ENCODE measurements around the gene SEL1L3. TPM values are rescaled to one million over a fixed set of nuclear protein-coding genes. Genes with fewer than 3 reads are reported as not detected.

Gene SEL1L3
- polyA plus RNA-seq, 1 of the 3 experiments (the other 2 are of a cell fraction): 2.2 TPM

DNA sequence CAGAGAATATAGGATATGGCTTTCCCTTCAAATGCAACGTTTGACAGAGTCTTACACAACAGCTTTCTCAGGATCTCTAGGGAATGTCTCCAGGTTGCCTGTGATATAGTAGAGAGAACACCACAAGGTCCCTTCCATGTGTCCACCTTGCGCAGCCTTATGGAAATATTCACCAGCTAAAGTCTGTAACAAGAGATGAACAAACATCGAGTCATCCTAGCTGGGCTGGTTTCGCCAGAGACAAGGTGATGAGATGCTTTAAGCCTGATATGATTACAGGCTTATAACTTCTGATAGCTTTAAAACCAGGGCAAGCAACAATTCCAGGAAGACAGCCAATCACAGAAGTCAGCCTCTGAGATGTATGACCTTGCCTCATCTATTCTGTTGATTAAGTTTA, 83.8 kb downstream of the SEL1L3 start:
- TF ChIP-seq FOSL2 (IDR thresholded peaks at IDR 0.05; ENCODE audit: borderline replicate concordance, low read depth) (no peak), JUND (IDR thresholded peaks at IDR 0.05) (no peak), EZH2phosphoT487 (IDR thresholded peaks at IDR 0.05; ENCODE audit: borderline replicate concordance, low read depth) (no peak), NRF1 (IDR thresholded peaks at IDR 0.05; ENCODE audit: low read depth, low read length) (no peak), GATA2 (CRISPR knock-in tag; IDR thresholded peaks at IDR 0.05) (no peak), MEF2A (IDR thresholded peaks at IDR 0.05; ENCODE audit: borderline replicate concordance, low read depth) (no peak), TAF1 (IDR thresholded peaks at IDR 0.05; ENCODE audit: borderline replicate concordance, low read depth, low read length) (no peak), FOXJ3 (CRISPR knock-in tag; IDR thresholded peaks at IDR 0.05) (no peak), RFX5 (IDR thresholded peaks at IDR 0.05; ENCODE audit: low read length) (no peak)
- TF ChIP-seq, protein P1, sequence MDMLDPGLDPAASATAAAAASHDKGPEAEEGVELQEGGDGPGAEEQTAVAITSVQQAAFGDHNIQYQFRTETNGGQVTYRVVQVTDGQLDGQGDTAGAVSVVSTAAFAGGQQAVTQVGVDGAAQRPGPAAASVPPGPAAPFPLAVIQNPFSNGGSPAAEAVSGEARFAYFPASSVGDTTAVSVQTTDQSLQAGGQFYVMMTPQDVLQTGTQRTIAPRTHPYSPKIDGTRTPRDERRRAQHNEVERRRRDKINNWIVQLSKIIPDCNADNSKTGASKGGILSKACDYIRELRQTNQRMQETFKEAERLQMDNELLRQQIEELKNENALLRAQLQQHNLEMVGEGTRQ (IDR thresholded peaks at IDR 0.05; ENCODE audit: borderline replicate concordance, low read depth, low read length): no peak
- TF ChIP-seq, protein P2, sequence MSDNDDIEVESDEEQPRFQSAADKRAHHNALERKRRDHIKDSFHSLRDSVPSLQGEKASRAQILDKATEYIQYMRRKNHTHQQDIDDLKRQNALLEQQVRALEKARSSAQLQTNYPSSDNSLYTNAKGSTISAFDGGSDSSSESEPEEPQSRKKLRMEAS (IDR thresholded peaks at IDR 0.05; ENCODE audit: low read depth): no peak
- Histone ChIP-seq H3K27ac (ENCODE audit: low read depth in 2 of 2, low read length in 1 of 2) (no peak overlapping the region), H3K79me2 (ENCODE audit: insufficient read depth) (no peaks in the 10 kb centered on the region), H3K27me3 (ENCODE audit: insufficient read depth) (no peaks in the 10 kb centered on the region), H3F3A (replicated peaks; ENCODE audit: insufficient read depth) (no peaks in the 10 kb centered on the region), H3K9me3 (peaks cover 14% of the 10 kb centered on the region; the same call in 1 of the 2 replicates), H3K4me2 (no peak overlapping the region), H3K9ac (no peak overlapping the region), H3K36me3 (replicated peaks in 1 of 2; ENCODE audit: control insufficient read depth in 1 of 2, insufficient read depth in 2 of 2, low read length in 1 of 2) (peaks cover 0 to 20% of the 10 kb centered on the region in 2 experiments), H3K9me2 (no peaks in the 10 kb centered on the region), H3K4me3 (ENCODE audit: low read depth in 2 of 2, low read length in 1 of 2) (no peak overlapping the region), H3K4me1 (ENCODE audit: control insufficient read depth in 1 of 2, insufficient read depth in 2 of 2, low read depth in 1 of 2, low read length in 1 of 2) (no peaks in the 10 kb centered on the region), H4K20me1 (ENCODE audit: insufficient read depth) (no peaks in the 10 kb centered on the region), H2AFZ (ENCODE audit: low read depth) (no peak overlapping the region)
- 64% methylated on average over 4 of the region's 4 CpGs for WGBS (ENCODE audit: low lambda C conversion rate)
- ChIA-PET POLR2A (no interaction called here), CTCF (interaction anchor here (2.0 kb wide), 1 partner anchor 11 kb away, joined by 8 read pairs; no protein-coding TSS in a partner anchor)
- DNase-seq: no peak

DNA sequence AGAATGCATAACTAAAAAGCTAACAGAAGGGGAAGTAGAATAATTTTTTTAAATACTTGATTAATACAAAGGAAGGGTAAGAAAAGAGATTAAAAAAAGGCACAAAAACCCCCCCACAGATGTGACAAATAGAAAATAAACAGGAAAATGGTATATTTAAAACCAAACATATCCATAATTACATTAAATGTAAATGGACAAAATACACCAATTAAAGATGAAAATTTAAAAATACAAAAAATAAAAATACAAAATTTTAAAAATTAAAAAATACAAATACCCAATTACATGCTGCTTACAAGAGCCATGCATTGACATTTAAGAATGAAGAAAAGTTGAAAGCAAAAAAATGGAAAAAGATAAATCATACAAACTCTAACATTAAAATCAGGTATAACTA, 86.0 kb downstream of the SEL1L3 start:
- no peaks in the 10 kb centered on the region for H3K27me3 ChIP-seq (ENCODE audit: insufficient read depth)
- H3K9me2 ChIP-seq: no peaks in the 10 kb centered on the region
- POLR2A ChIA-PET: no interaction called here
- H3K79me2 ChIP-seq (ENCODE audit: insufficient read depth): no peaks in the 10 kb centered on the region
- H3K9ac ChIP-seq: no peak overlapping the region
- no peak overlapping the region for H2AFZ ChIP-seq (ENCODE audit: low read depth)
- no peak for DNase-seq
- peaks cover 14% of the 10 kb centered on the region; the same call in 1 of the 2 replicates for H3K9me3 ChIP-seq
- no peaks in the 10 kb centered on the region for H4K20me1 ChIP-seq (ENCODE audit: insufficient read depth)
- H3K27ac ChIP-seq (ENCODE audit: low read depth in 2 of 2, low read length in 1 of 2): no peak overlapping the region
- peaks cover 0 to 20% of the 10 kb centered on the region in 2 experiments for H3K36me3 ChIP-seq (replicated peaks in 1 of 2; ENCODE audit: control insufficient read depth in 1 of 2, insufficient read depth in 2 of 2, low read length in 1 of 2)
- no peak for TF ChIP-seq TCF12 (IDR thresholded peaks at IDR 0.05)
- no peaks in the 10 kb centered on the region for H3K4me1 ChIP-seq (ENCODE audit: control insufficient read depth in 1 of 2, insufficient read depth in 2 of 2, low read depth in 1 of 2, low read length in 1 of 2)
- H3F3A ChIP-seq (replicated peaks; ENCODE audit: insufficient read depth): no peaks in the 10 kb centered on the region
- CTCF ChIA-PET: interaction anchor here (0.7 to 2.3 kb wide), 3 partner anchors 9 to 335 kb away, joined by 3 to 6 read pairs (median 3); no protein-coding TSS in a partner anchor
- no peak overlapping the region for H3K4me3 ChIP-seq (ENCODE audit: low read depth in 2 of 2, low read length in 1 of 2)
- no peak overlapping the region for H3K4me2 ChIP-seq

DNA sequence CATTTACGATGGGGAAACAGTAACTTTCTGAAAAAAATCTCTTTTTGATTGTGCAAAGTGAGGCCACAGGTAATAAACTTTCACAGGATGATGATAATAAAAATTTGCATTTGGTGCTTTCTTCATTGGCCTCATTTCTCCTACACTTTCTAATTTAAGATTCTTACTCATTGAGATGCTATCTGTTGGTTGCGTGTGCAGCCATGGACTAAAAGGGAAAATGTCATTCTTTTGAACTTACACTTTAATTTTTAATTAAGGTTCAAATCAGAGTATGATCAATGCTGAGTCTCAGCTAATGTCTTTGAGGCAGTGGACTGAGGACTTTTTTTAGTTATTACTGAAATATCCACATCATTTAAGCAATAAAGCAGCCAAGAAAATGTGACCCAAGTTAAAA, 87.6 kb downstream of the SEL1L3 start:
- no peaks in the 10 kb centered on the region for H4K20me1 ChIP-seq (ENCODE audit: insufficient read depth)
- no peak overlapping the region for H3K4me2 ChIP-seq
- H3F3A ChIP-seq (replicated peaks; ENCODE audit: insufficient read depth): no peaks in the 10 kb centered on the region
- WGBS (ENCODE audit: low lambda C conversion rate): 57% methylated on average over 2 of the region's 2 CpGs
- ChIA-PET POLR2A (no interaction called here), CTCF (interaction anchor here (2.3 kb wide), 1 partner anchor 334 kb away, joined by 6 read pairs; no protein-coding TSS in a partner anchor)
- DNase-seq: no peak
- peaks cover 0 to 20% of the 10 kb centered on the region in 2 experiments for H3K36me3 ChIP-seq (replicated peaks in 1 of 2; ENCODE audit: control insufficient read depth in 1 of 2, insufficient read depth in 2 of 2, low read length in 1 of 2)
- H3K27me3 ChIP-seq (ENCODE audit: insufficient read depth): no peaks in the 10 kb centered on the region
- H3K79me2 ChIP-seq (ENCODE audit: insufficient read depth): no peaks in the 10 kb centered on the region
- H3K27ac ChIP-seq (ENCODE audit: low read depth in 2 of 2, low read length in 1 of 2): no peak overlapping the region
- H3K4me1 ChIP-seq (ENCODE audit: control insufficient read depth in 1 of 2, insufficient read depth in 2 of 2, low read depth in 1 of 2, low read length in 1 of 2): no peaks in the 10 kb centered on the region
- no peak overlapping the region for H2AFZ ChIP-seq (ENCODE audit: low read depth)
- no peak for TF ChIP-seq TAF1 (IDR thresholded peaks at IDR 0.05; ENCODE audit: borderline replicate concordance, low read depth, low read length)
- TF ChIP-seq, protein P3, sequence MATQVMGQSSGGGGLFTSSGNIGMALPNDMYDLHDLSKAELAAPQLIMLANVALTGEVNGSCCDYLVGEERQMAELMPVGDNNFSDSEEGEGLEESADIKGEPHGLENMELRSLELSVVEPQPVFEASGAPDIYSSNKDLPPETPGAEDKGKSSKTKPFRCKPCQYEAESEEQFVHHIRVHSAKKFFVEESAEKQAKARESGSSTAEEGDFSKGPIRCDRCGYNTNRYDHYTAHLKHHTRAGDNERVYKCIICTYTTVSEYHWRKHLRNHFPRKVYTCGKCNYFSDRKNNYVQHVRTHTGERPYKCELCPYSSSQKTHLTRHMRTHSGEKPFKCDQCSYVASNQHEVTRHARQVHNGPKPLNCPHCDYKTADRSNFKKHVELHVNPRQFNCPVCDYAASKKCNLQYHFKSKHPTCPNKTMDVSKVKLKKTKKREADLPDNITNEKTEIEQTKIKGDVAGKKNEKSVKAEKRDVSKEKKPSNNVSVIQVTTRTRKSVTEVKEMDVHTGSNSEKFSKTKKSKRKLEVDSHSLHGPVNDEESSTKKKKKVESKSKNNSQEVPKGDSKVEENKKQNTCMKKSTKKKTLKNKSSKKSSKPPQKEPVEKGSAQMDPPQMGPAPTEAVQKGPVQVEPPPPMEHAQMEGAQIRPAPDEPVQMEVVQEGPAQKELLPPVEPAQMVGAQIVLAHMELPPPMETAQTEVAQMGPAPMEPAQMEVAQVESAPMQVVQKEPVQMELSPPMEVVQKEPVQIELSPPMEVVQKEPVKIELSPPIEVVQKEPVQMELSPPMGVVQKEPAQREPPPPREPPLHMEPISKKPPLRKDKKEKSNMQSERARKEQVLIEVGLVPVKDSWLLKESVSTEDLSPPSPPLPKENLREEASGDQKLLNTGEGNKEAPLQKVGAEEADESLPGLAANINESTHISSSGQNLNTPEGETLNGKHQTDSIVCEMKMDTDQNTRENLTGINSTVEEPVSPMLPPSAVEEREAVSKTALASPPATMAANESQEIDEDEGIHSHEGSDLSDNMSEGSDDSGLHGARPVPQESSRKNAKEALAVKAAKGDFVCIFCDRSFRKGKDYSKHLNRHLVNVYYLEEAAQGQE (IDR thresholded peaks at IDR 0.05; ENCODE audit: low read depth, low read length): no peak
- no peak for TF ChIP-seq TEAD4 (IDR thresholded peaks at IDR 0.05; ENCODE audit: borderline replicate concordance, insufficient read depth)
- no peak for TF ChIP-seq SIN3A (IDR thresholded peaks at IDR 0.05; ENCODE audit: borderline replicate concordance, low read depth, low read length)
- H3K9me3 ChIP-seq: peaks cover 14% of the 10 kb centered on the region; the same call in 1 of the 2 replicates
- no peaks in the 10 kb centered on the region for H3K9me2 ChIP-seq
- no peak overlapping the region for H3K4me3 ChIP-seq (ENCODE audit: low read depth in 2 of 2, low read length in 1 of 2)
- H3K9ac ChIP-seq: no peak overlapping the region
